ENCODE results near the gene ERCC6.

- TF ChIP-seq CTCF (conservative IDR thresholded peaks at IDR 0.05) = no peak
- no peak for TF ChIP-seq ZFX (IDR thresholded peaks at IDR 0.05)
These were observed 9.9 kb downstream of the ERCC6 start for GRCh38 chr10:49528977-49529506.
